ENCODE measurements around the gene KIF16B. TPM values are rescaled to one million over a fixed set of nuclear protein-coding genes. Genes with fewer than 3 reads are reported as not detected.
"Not testable (repeated sequence)": the region's sequence is repeated elsewhere in the genome, so short reads cannot be mapped to it uniquely, and the experiment has no call there.

KIF16B gene
- total RNA-seq, 1 donor from 2014 or later: 7.1 TPM

DNA sequence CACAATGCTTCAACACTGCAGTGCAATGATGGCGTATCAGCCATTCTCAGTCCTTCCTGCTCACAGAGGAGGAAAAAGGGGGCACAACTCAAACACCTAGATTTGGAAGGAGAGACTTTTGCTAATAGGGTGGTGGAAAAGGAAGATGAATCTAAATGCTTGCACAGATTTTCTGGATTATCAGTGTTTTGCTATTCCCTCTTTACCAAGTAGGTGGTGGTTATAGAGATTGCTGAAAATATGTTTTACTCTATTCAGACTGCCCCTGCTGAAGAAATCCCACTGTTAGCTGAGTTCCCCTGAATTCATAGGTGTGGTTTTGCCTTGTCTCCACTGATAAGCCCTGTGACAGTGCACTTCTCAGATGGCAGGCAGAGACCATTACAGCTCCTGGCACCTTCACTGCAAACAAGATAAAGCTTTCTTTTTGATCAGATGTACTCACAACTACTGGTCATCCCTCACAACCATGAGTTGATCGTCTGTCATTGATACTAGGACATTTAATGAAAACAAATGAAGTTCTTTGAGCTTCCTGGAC is 311.4 kb downstream of the KIF16B start:
- TF ChIP-seq, protein P1, sequence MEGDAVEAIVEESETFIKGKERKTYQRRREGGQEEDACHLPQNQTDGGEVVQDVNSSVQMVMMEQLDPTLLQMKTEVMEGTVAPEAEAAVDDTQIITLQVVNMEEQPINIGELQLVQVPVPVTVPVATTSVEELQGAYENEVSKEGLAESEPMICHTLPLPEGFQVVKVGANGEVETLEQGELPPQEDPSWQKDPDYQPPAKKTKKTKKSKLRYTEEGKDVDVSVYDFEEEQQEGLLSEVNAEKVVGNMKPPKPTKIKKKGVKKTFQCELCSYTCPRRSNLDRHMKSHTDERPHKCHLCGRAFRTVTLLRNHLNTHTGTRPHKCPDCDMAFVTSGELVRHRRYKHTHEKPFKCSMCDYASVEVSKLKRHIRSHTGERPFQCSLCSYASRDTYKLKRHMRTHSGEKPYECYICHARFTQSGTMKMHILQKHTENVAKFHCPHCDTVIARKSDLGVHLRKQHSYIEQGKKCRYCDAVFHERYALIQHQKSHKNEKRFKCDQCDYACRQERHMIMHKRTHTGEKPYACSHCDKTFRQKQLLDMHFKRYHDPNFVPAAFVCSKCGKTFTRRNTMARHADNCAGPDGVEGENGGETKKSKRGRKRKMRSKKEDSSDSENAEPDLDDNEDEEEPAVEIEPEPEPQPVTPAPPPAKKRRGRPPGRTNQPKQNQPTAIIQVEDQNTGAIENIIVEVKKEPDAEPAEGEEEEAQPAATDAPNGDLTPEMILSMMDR (IDR thresholded peaks at IDR 0.05; ENCODE audit: insufficient read depth, low read length, poor library complexity, severe bottlenecking): no peak
- Histone ChIP-seq H3K27me3 (ENCODE audit: control insufficient read depth, insufficient read depth, low read length) (no peaks in the 10 kb centered on the region), H3K4me3 (ENCODE audit: low read depth, low read length) (no peak overlapping the region), H3K36me3 (ENCODE audit: control insufficient read depth, insufficient read depth, low read length) (no peaks in the 10 kb centered on the region)
- no peak for DNase-seq (ENCODE audit: low read depth)

DNA sequence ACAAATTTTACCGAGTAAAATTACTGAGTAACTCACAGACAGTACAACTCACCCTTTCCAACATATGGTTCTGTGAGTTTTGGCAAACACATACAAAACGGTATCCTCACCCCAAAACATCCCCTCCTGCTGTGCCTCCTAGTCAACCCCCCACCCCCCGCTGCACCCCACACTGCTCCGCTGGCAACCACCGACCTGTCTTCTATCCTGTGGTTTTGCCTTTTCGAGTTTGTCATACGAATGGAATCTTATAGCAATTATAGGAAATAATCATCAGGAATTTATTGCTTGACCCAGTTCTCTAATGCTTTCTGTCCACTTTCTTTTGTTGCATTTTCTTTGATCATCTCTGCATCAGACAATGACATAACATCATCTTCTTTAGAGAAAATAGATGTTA is 312.3 kb downstream of the KIF16B start:
- no peak overlapping the region for H3K4me3 ChIP-seq (ENCODE audit: low read depth, low read length)
- H3K27me3 ChIP-seq (ENCODE audit: control insufficient read depth, insufficient read depth, low read length): no peaks in the 10 kb centered on the region
- DNase-seq (ENCODE audit: low read depth): no peak
- H3K36me3 ChIP-seq (ENCODE audit: control insufficient read depth, insufficient read depth, low read length): no peaks in the 10 kb centered on the region
- TF ChIP-seq, protein P1 (IDR thresholded peaks at IDR 0.05; ENCODE audit: insufficient read depth, low read length, poor library complexity, severe bottlenecking): no peak

DNA sequence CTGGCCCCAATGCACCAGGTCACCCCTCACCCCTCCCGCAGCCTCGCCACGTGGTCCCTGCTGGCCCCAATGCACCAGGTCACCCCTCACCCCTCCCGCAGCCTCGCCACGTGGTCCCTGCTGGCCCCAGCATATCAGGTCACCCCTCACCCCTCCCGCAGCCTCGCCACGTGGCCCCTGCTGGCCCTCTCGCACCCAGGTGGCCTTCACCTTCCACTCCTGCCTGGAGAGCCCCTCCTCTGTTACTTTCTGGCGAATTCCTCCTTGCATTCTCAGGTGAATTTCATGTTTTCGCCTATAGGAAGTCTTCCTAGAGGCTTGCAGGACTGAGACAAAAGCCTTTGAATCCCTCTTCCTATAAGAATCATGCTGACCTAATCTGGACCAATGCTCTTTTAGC is 313.1 kb downstream of the KIF16B start:
- not testable (repeated sequence) for H3K36me3 ChIP-seq (ENCODE audit: control insufficient read depth, insufficient read depth, low read length); H3K4me3 ChIP-seq (ENCODE audit: low read depth, low read length); H3K27me3 ChIP-seq (ENCODE audit: control insufficient read depth, insufficient read depth, low read length); DNase-seq (ENCODE audit: low read depth)

DNA sequence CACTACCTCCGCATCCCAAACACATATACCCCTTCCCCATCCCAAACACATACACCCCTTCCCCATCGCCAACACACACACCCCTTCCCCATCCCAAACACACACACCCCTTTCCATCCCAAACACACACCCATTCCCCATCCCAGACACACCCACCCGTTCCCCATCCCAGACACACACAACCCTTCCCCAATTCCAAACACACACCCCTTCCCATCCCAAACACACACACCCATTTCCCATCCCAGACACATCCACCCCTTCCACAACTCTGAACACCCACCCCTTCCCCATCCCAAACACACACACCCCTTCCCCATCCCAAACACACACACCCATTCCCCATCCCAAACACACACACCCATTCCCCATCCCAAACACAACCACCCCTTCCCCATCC is 314.5 kb downstream of the KIF16B start:
- Histone ChIP-seq H3K36me3 (ENCODE audit: control insufficient read depth, insufficient read depth, low read length) (no peaks in the 10 kb centered on the region), H3K4me3 (ENCODE audit: low read depth, low read length) (no peak overlapping the region), H3K27me3 (ENCODE audit: control insufficient read depth, insufficient read depth, low read length) (no peaks in the 10 kb centered on the region)
- TF ChIP-seq, protein P1 (IDR thresholded peaks at IDR 0.05; ENCODE audit: insufficient read depth, low read length, poor library complexity, severe bottlenecking): no peak
- DNase-seq (ENCODE audit: low read depth): no peak

DNA sequence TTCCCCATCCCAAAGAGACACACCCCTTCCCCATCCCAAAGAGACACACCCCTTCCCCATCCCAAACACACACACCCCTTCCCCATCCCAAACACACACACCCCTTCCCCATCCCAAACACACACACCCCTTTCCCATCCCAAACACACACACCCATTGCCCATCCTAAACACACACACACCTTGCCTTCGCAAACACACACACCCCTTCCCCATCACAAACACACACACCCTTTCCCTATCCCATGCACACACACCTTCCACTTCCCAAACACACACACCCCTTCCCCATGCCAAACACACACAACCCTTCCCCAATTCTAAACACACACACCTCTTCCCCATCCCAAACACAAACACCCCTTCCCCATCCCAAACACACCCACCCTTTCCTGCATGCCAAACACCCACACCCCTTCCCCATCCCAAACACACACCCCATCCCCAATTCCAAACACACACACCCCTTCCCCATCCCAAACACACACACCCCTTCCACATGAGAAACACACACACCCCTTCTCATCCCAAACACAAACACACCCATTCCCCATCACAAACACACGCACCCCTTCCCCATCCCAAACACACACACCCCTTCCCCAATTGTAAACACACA is 315.3 kb downstream of the KIF16B start:
- TF ChIP-seq, protein P1 (IDR thresholded peaks at IDR 0.05; ENCODE audit: insufficient read depth, low read length, poor library complexity, severe bottlenecking): no peak

DNA sequence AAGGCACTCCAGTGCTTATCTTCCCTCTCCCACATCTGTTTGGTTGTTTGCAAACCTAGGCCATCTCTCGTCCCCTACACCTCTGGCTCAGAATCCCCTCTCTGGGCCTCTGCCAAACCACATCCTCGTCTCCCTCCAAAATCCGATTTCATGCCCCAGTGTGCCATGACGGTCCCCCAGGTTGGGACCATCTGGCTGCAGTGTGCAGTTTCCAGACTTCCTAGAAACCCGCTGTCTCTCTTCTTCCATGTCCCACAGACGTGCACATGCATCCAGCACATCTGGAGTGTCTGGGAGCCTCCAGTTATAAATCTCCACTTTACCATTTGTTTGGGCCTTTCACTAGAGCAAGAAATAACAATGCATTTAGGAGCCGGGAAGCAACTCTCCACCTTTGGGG is 316.2 kb downstream of the KIF16B start:
- no peak overlapping the region for H3K4me3 ChIP-seq (ENCODE audit: low read depth, low read length)

More for the DNA sequence above, 315.3 kb downstream of the KIF16B start:
- DNase-seq (ENCODE audit: low read depth): no peak
- Histone ChIP-seq H3K36me3 (ENCODE audit: control insufficient read depth, insufficient read depth, low read length) (no peaks in the 10 kb centered on the region), H3K4me3 (ENCODE audit: low read depth, low read length) (no peak overlapping the region), H3K27me3 (ENCODE audit: control insufficient read depth, insufficient read depth, low read length) (no peaks in the 10 kb centered on the region)

More for the DNA sequence above, 316.2 kb downstream of the KIF16B start:
- TF ChIP-seq, protein P1 (IDR thresholded peaks at IDR 0.05; ENCODE audit: insufficient read depth, low read length, poor library complexity, severe bottlenecking): no peak
- no peaks in the 10 kb centered on the region for H3K36me3 ChIP-seq (ENCODE audit: control insufficient read depth, insufficient read depth, low read length)
- DNase-seq (ENCODE audit: low read depth): no peak
- no peaks in the 10 kb centered on the region for H3K27me3 ChIP-seq (ENCODE audit: control insufficient read depth, insufficient read depth, low read length)
